Motor neuron (in vitro differentiated cells): ENCODE results near the gene MARCHF10. TPM values are rescaled to one million over a fixed set of nuclear protein-coding genes. Genes with fewer than 3 reads are reported as not detected.

Experiments used
- ATAC-seq, 8 experiments: fragments of 200-7000 bp; cut with Tn5 transposase; replicated peaks in 6 of 8; 2 replicates each; pipeline ENCODE4 v1.8.0; 2021; ENCODE audit warnings: mild to moderate bottlenecking in 8 of 8, moderate library complexity in 8 of 8
- H3K27ac ChIP-seq, 2 donors: fragments of 250-450 bp; sonication (Bioruptor Pico); 2 replicates each; pipeline ENCODE4 v1.9.0; 2021; ENCODE audit warnings: antibody characterized with exemption in 2 of 2, mild to moderate bottlenecking in 2 of 2, moderate library complexity in 1 of 2
- H3K4me1 ChIP-seq, 2 donors: fragments of 250-450 bp; sonication (Bioruptor Pico); replicated peaks in 1 of 2; 2 replicates each; pipeline ENCODE4 v1.6.1; 2021; ENCODE audit warnings: antibody characterized with exemption in 2 of 2, mild to moderate bottlenecking in 2 of 2, moderate library complexity in 1 of 2
- H3K4me3 ChIP-seq, 5 donors: fragments of 250-450 bp; sonication (Bioruptor Pico); 2 replicates each; pipeline ENCODE4 v1.9.0; 2021; ENCODE audit warnings: antibody characterized with exemption in 5 of 5, mild to moderate bottlenecking in 5 of 5, moderate library complexity in 4 of 5
- WGBS, 10 experiments: fragments of 450-650 bp; shearing (Covaris generic); methylation state at CpG; one replicate each; pipeline ENCODE4 v1.0.0; 2022; 5-methylcytosine and 5-hydroxymethylcytosine counted together
- in situ Hi-C, 9 experiments: fragments of 400-800 bp; cut with MboI; loops; one replicate each; pipeline ENCODE4 v1.15.0; 2021; ENCODE audit warnings: low sequenced_read_pairs in 9 of 9, low pct_unique_long_range_greater_than_20kb in 2 of 9; ENCODE audit not compliant: unreplicated experiment in 9 of 9
- total RNA-seq, 8 experiments: library from RNA; unstranded; fragments of 300-600 nt; gene quantifications; 2 replicates each; pipeline versions ENCODE4 v1.2.3 to v1.2.4, GENCODE V29; 2022

Gene MARCHF10
- total RNA-seq, 8 experiments from 2014 or later, result 0.20 to 2.2 (median 0.71) TPM; not detected in 1

GRCh38 chr17:62670202-62670821 lies 137.8 kb downstream of the MARCHF10 start:
- no peak for ATAC-seq
- Histone ChIP-seq H3K4me3 (no peak overlapping the region), H3K27ac (no peak overlapping the region), H3K4me1 (peaks cover 13 to 24% of the 10 kb centered on the region in 2 donors)
- WGBS, 10 experiments, result 66 to 94% (median 80%) methylated on average over 2 to 8 of the region's 24 CpGs; no CpG with 5 or more reads in 4 of the 10 experiments
- in situ Hi-C loops, result no loop called here

- peak; percentile 38 to 99 (median 72) for ATAC-seq
- H3K27ac ChIP-seq, result no peak overlapping the region
- H3K4me3 ChIP-seq, result no peak overlapping the region
- in situ Hi-C loops, result no loop called here
- 60 to 100% (median 76%) methylated on average over 2 to 8 of the region's 10 CpGs for WGBS, 10 experiments
- H3K4me1 ChIP-seq, result peaks cover 0 to 7% of the 10 kb centered on the region in 2 donors
These were observed 139.9 kb downstream of the MARCHF10 start for GRCh38 chr17:62668091-62668804.

- no peak overlapping the region for H3K27ac ChIP-seq
- in situ Hi-C loops, result no loop called here
- peaks cover 0 to 7% of the 10 kb centered on the region in 2 donors for H3K4me1 ChIP-seq
- H3K4me3 ChIP-seq, result no peak overlapping the region
- 100% methylated on average over 2 to 4 of the region's 40 CpGs; no CpG with 5 or more reads in 8 of the 10 experiments for WGBS, 10 experiments
- ATAC-seq, result no peak
These were observed 141.1 kb downstream of the MARCHF10 start for GRCh38 chr17:62666801-62667591.

- ATAC-seq, result no peak
- in situ Hi-C loops, result no loop called here
- Histone ChIP-seq H3K27ac (no peak overlapping the region), H3K4me3 (no peak overlapping the region), H3K4me1 (peaks cover 0 to 7% of the 10 kb centered on the region in 2 donors)
- 73 to 100% (median 85%) methylated on average over 1 to 3 of the region's 30 CpGs; no CpG with 5 or more reads in 6 of the 10 experiments for WGBS, 10 experiments
These were observed 141.9 kb downstream of the MARCHF10 start for GRCh38 chr17:62666061-62666800.

- in situ Hi-C loops, result no loop called here
- peaks cover 0 to 7% of the 10 kb centered on the region in 2 donors for H3K4me1 ChIP-seq
- ATAC-seq, result no peak
- H3K4me3 ChIP-seq, result no peak overlapping the region
- H3K27ac ChIP-seq, result no peak overlapping the region
- 83 to 100% (median 100%) methylated on average over 1 to 2 of the region's 3 CpGs; no CpG with 5 or more reads in 5 of the 10 experiments for WGBS, 10 experiments
These were observed 142.5 kb downstream of the MARCHF10 start for GRCh38 chr17:62665599-62665998.

GRCh38 chr17:62664336-62665120 lies 143.6 kb downstream of the MARCHF10 start:
- H3K27ac ChIP-seq, result no peak overlapping the region
- WGBS, 10 experiments, result 60 to 100% (median 100%) methylated on average over 1 to 2 of the region's 25 CpGs; no CpG with 5 or more reads in 7 of the 10 experiments
- no peak overlapping the region for H3K4me3 ChIP-seq
- no peak for ATAC-seq
- peaks cover 0 to 7% of the 10 kb centered on the region in 2 donors for H3K4me1 ChIP-seq
- in situ Hi-C loops, result no loop called here

GRCh38 chr17:62663304-62663703 lies 144.8 kb downstream of the MARCHF10 start:
- Histone ChIP-seq H3K27ac (no peak overlapping the region), H3K4me1 (peaks cover 0 to 4% of the 10 kb centered on the region in 2 donors), H3K4me3 (no peak overlapping the region)
- ATAC-seq, result no peak
- in situ Hi-C loops, result no loop called here
- 77 to 100% (median 87%) methylated on average over 2 to 6 of the region's 6 CpGs for WGBS, 10 experiments

GRCh38 chr17:62662855-62663254 lies 145.3 kb downstream of the MARCHF10 start:
- H3K4me3 ChIP-seq, result no peak overlapping the region
- WGBS, 10 experiments, result 33 to 100% (median 79%) methylated on average over 1 to 5 of the region's 6 CpGs; no CpG with 5 or more reads in 2 of the 10 experiments
- peaks cover under 1 to 3% of the 10 kb centered on the region in 2 donors for H3K4me1 ChIP-seq
- H3K27ac ChIP-seq, result peak overlapping the region in 1 of 2 donors; percentile 34
- in situ Hi-C loops, result no loop called here
- ATAC-seq, result peak in 2 of 8 experiments; percentile 21 to 81

- Histone ChIP-seq H3K27ac (no peak overlapping the region), H3K4me3 (no peak overlapping the region), H3K4me1 (peaks cover 3 to 11% of the 10 kb centered on the region in 2 donors)
- no peak for ATAC-seq
- in situ Hi-C loops, result no loop called here
- 75 to 100% (median 98%) methylated on average over 1 of the region's 1 CpG for WGBS, 10 experiments
These were observed 146.8 kb downstream of the MARCHF10 start for GRCh38 chr17:62661337-62661736.

- no peak for ATAC-seq
- peaks cover 3 to 11% of the 10 kb centered on the region in 2 donors for H3K4me1 ChIP-seq
- no peak overlapping the region for H3K4me3 ChIP-seq
- H3K27ac ChIP-seq, result no peak overlapping the region
- 51 to 100% (median 94%) methylated on average over 1 to 2 of the region's 2 CpGs for WGBS, 10 experiments
- in situ Hi-C loops, result no loop called here
These were observed 147.4 kb downstream of the MARCHF10 start for GRCh38 chr17:62660629-62661118.

- Histone ChIP-seq H3K4me1 (peaks cover 15 to 26% of the 10 kb centered on the region in 2 donors), H3K4me3 (no peak overlapping the region), H3K27ac (peak overlapping the region; percentile 55 to 76)
- in situ Hi-C loops, result no loop called here
- no peak for ATAC-seq
- WGBS, 10 experiments, result 67 to 100% (median 83%) methylated on average over 2 to 14 of the region's 15 CpGs; no CpG with 5 or more reads in 1 of the 10 experiments
These were observed 149.8 kb downstream of the MARCHF10 start for GRCh38 chr17:62658136-62658920.
